OCI-LY7 (cell line): ENCODE results near the gene NEURL3. TPM values are rescaled to one million over a fixed set of nuclear protein-coding genes. Genes with fewer than 3 reads are reported as not detected.

Experiments used
- BruUV-seq: library from RNA; stranded (reverse); fragments of 400-500 nt; replicated peaks from 2 replicates; lab custom pipeline; 2021; lab: Mats Ljungman, UMichigan
- CTCF ChIA-PET: fragments of 300-600 bp; sonication (Branson Sonifier 250); formaldehyde crosslinking; loops from one replicate; lab custom pipeline; 2022; ENCODE audit warnings: antibody characterized with exemption; ENCODE audit not compliant: unreplicated experiment; lab: Charles Lee
- POLR2A ChIA-PET: fragments of 300-600 bp; sonication (Branson Sonifier 250); formaldehyde crosslinking; loops from one replicate; lab custom pipeline; 2022; ENCODE audit warnings: antibody characterized with exemption; lab: Charles Lee
- DNase-seq: peaks from one replicate; pipeline ENCODE4 v3.0.0-alpha.2; 2015; ENCODE audit warnings: low spot score
- H2AFZ ChIP-seq: fragments of 200-600 bp; sonication (generic), shearing (Covaris generic); 2 replicates; pipeline ENCODE4 v1.6.1; 2014; ENCODE audit warnings: mild to moderate bottlenecking, antibody characterized with exemption, low read length, moderate library complexity
- H3K27ac ChIP-seq: fragments of 200-600 bp; sonication (generic); 2 replicates; pipeline ENCODE4 v1.5.1; 2014; ENCODE audit warnings: mixed run types, low read depth, mild to moderate bottlenecking, moderate library complexity, low read length, inconsistent platforms; ENCODE audit not compliant: poor library complexity, severe bottlenecking
- H3K36me3 ChIP-seq: fragments of 200-600 bp; sonication (generic); 2 replicates; pipeline ENCODE4 v1.6.1; 2014; ENCODE audit warnings: mild to moderate bottlenecking, antibody characterized with exemption, low read length, moderate library complexity, mixed read lengths; ENCODE audit not compliant: insufficient read depth
- H3K4me1 ChIP-seq: fragments of 200-600 bp; sonication (generic); 2 replicates; pipeline ENCODE4 v1.5.1; 2014; ENCODE audit warnings: mild to moderate bottlenecking, low read length; ENCODE audit not compliant: insufficient read depth, poor library complexity, severe bottlenecking
- H3K4me2 ChIP-seq: fragments of 200-600 bp; sonication (generic); 2 replicates; pipeline ENCODE4 v1.6.1; 2014; ENCODE audit warnings: mild to moderate bottlenecking, low read length
- H3K4me3 ChIP-seq: fragments of 200-600 bp; sonication (generic); 2 replicates; pipeline ENCODE4 v1.5.1; 2014; ENCODE audit warnings: mild to moderate bottlenecking, low read depth, low read length; ENCODE audit not compliant: poor library complexity, severe bottlenecking
- H3K79me2 ChIP-seq: fragments of 200-600 bp; sonication (generic); 2 replicates; pipeline ENCODE4 v1.6.1; 2016; ENCODE audit warnings: low read depth, mild to moderate bottlenecking, low read length, moderate library complexity, mixed read lengths; ENCODE audit not compliant: insufficient read depth
- H3K9me2 ChIP-seq: fragments of 200-600 bp; sonication (generic); 2 replicates; pipeline ENCODE4 v1.6.1; 2016; ENCODE audit warnings: mild to moderate bottlenecking, low read length, mixed read lengths; ENCODE audit not compliant: insufficient read depth
- H3K9me3 ChIP-seq: fragments of 200-600 bp; sonication (generic); 2 replicates; pipeline ENCODE4 v1.6.1; 2014; ENCODE audit warnings: mild to moderate bottlenecking, mixed run types, low read length, mixed read lengths
- H4K20me1 ChIP-seq: fragments of 200-600 bp; sonication (generic); 2 replicates; pipeline ENCODE4 v1.6.1; 2014; ENCODE audit warnings: mild to moderate bottlenecking, antibody characterized with exemption, low read length, moderate library complexity, mixed read lengths; ENCODE audit not compliant: insufficient read depth
- CTCF ChIP-seq: fragments of 200-600 bp; sonication (generic); conservative IDR thresholded peaks from 2 replicates; pipeline ENCODE4 v1.5.1; 2014; ENCODE audit warnings: mild to moderate bottlenecking, antibody characterized with exemption, low read length, moderate library complexity, mixed read lengths
- EZH2phosphoT487 ChIP-seq: fragments of 200-600 bp; sonication (generic); IDR thresholded peaks from 2 replicates; pipeline ENCODE4 v1.6.1; 2018; ENCODE audit warnings: low read depth, borderline replicate concordance, mild to moderate bottlenecking, mixed run types, antibody characterized with exemption, low read length, moderate library complexity, mixed read lengths
- intact Hi-C: fragments of 100-400 bp; cut with micrococcal nuclease; formaldehyde crosslinking; loops from one replicate; pipeline ENCODE4 v1.10.0; 2022; ENCODE audit not compliant: unreplicated experiment
- total RNA-seq, 2 experiments: library from RNA; depleted of rRNA in 1 of 2; stranded (reverse); fragments of >200 nt in 1 of 2; shearing (Covaris generic) in 1 of 2; gene quantifications; 2 replicates each; pipeline ENCODE4 v1.2.3, GENCODE V29; 2014 to 2022

NEURL3 gene
- total RNA-seq, 2 experiments from 2014 or later = not detected

- no peak overlapping the region for H3K4me2 ChIP-seq
- H3K27ac ChIP-seq = no peak overlapping the region
- POLR2A ChIA-PET = no interaction called here
- no peaks in the 10 kb centered on the region for H3K9me3 ChIP-seq
- H3K36me3 ChIP-seq = no peaks in the 10 kb centered on the region
- H2AFZ ChIP-seq = no peak overlapping the region
- BruUV-seq = no TSS peak
- H3K9me2 ChIP-seq = no peaks in the 10 kb centered on the region
- no peaks in the 10 kb centered on the region for H4K20me1 ChIP-seq
- H3K4me1 ChIP-seq = no peaks in the 10 kb centered on the region
- no peak overlapping the region for H3K4me3 ChIP-seq
- H3K79me2 ChIP-seq = no peaks in the 10 kb centered on the region
- DNase-seq = no peak
- intact Hi-C loops = no loop called here
- TF ChIP-seq CTCF (no peak), EZH2phosphoT487 (no peak)
- CTCF ChIA-PET = no interaction called here
Measured at GRCh38 chr2:96547203-96547641, 42.1 kb upstream of the NEURL3 start.

GRCh38 chr2:96546797-96547196 is 41.6 kb upstream of the NEURL3 start:
- Histone ChIP-seq H3K4me2 (no peak overlapping the region), H2AFZ (no peak overlapping the region), H3K4me1 (no peaks in the 10 kb centered on the region), H3K9me2 (no peaks in the 10 kb centered on the region), H3K4me3 (no peak overlapping the region), H3K9me3 (no peaks in the 10 kb centered on the region), H4K20me1 (no peaks in the 10 kb centered on the region), H3K36me3 (no peaks in the 10 kb centered on the region), H3K27ac (no peak overlapping the region), H3K79me2 (no peaks in the 10 kb centered on the region)
- intact Hi-C loops = no loop called here
- BruUV-seq = no TSS peak
- ChIA-PET POLR2A (interaction anchor here (0.7 kb wide), 1 partner anchor 50 kb away, joined by 3 read pairs; no protein-coding TSS in a partner anchor), CTCF (no interaction called here)
- no peak for DNase-seq
- TF ChIP-seq EZH2phosphoT487 (no peak), CTCF (no peak)

- H3K79me2 ChIP-seq = no peaks in the 10 kb centered on the region
- ChIA-PET CTCF (no interaction called here), POLR2A (interaction anchor here (0.7 kb wide), 1 partner anchor 49 kb away, joined by 3 read pairs; no protein-coding TSS in a partner anchor)
- H3K9me3 ChIP-seq = no peaks in the 10 kb centered on the region
- intact Hi-C loops = no loop called here
- BruUV-seq = no TSS peak
- H3K9me2 ChIP-seq = no peaks in the 10 kb centered on the region
- no peak overlapping the region for H3K4me2 ChIP-seq
- H4K20me1 ChIP-seq = no peaks in the 10 kb centered on the region
- H3K4me1 ChIP-seq = no peaks in the 10 kb centered on the region
- no peak for DNase-seq
- H2AFZ ChIP-seq = no peak overlapping the region
- no peak overlapping the region for H3K27ac ChIP-seq
- no peaks in the 10 kb centered on the region for H3K36me3 ChIP-seq
- no peak overlapping the region for H3K4me3 ChIP-seq
- TF ChIP-seq EZH2phosphoT487 = no peak
- no peak for TF ChIP-seq CTCF
Measured at GRCh38 chr2:96546321-96546720, 41.2 kb upstream of the NEURL3 start.
